ENCODE results near the gene MAGEF1. TPM values are rescaled to one million over a fixed set of nuclear protein-coding genes. Genes with fewer than 3 reads are reported as not detected.

Gene MAGEF1
- total and polyA plus RNA-seq, 9 donors = 28.3 to 48.7 (median 39.7) TPM

GRCh38 chr3:184712248-184713039 lies 580 bp upstream of the MAGEF1 start:
- H3K27ac ChIP-seq = peak overlapping the region; percentile 88 to 89
- no peak for TF ChIP-seq EP300 (IDR thresholded peaks at IDR 0.05)
- TF ChIP-seq POLR2A (IDR thresholded peaks at IDR 0.05) = no peak
- no peak for TF ChIP-seq CTCF (IDR thresholded peaks at IDR 0.05)
- H3K27me3 ChIP-seq = no peaks in the 10 kb centered on the region
- H3K9me3 ChIP-seq = no peaks in the 10 kb centered on the region
- intact Hi-C loops (cut with DNase I) = loop anchor here in 2 of 4 donors (5.0 to 10.0 kb wide), 3 partner anchors 52 to 145 kb away; no protein-coding TSS in a partner anchor
- peaks cover 15% of the 10 kb centered on the region for H3K4me1 ChIP-seq (ENCODE audit: insufficient read depth)
- no peaks in the 10 kb centered on the region for H3K36me3 ChIP-seq
- peak overlapping the region; percentile 68 for H3K4me3 ChIP-seq
- WGBS, 3 donors = 6% methylated on average over 16 of the region's 16 CpGs
- DNase-seq = no peak

GRCh38 chr3:184710870-184711492 lies 883 bp downstream of the MAGEF1 start:
- Histone ChIP-seq H3K4me3 (peak overlapping the region; percentile 68), H3K27me3 (no peaks in the 10 kb centered on the region), H3K9me3 (no peaks in the 10 kb centered on the region), H3K27ac (peak overlapping the region; percentile 88 to 89), H3K4me1 (ENCODE audit: insufficient read depth) (peaks cover 11% of the 10 kb centered on the region), H3K36me3 (no peaks in the 10 kb centered on the region)
- TF ChIP-seq POLR2A (IDR thresholded peaks at IDR 0.05) (no peak), EP300 (IDR thresholded peaks at IDR 0.05) (no peak)
- intact Hi-C loops (cut with DNase I) = loop anchor here in 2 of 4 donors (5.0 to 10.0 kb wide), 3 partner anchors 54 to 144 kb away; no protein-coding TSS in a partner anchor
- DNase-seq = peak in 2 of 5 donors; percentile 31 to 45
- 3 to 5% (median 5%) methylated on average over 18 of the region's 18 CpGs for WGBS, 3 donors

- 97 to 100% (median 99%) methylated on average over 1 of the region's 1 CpG for WGBS, 3 donors
- no peak overlapping the region for H3K4me3 ChIP-seq
- no peak for DNase-seq
- H3K36me3 ChIP-seq = no peaks in the 10 kb centered on the region
- no peaks in the 10 kb centered on the region for H3K27me3 ChIP-seq
- no peak for TF ChIP-seq EP300 (IDR thresholded peaks at IDR 0.05)
- TF ChIP-seq POLR2A (IDR thresholded peaks at IDR 0.05) = no peak
- no peak for TF ChIP-seq CTCF (IDR thresholded peaks at IDR 0.05)
- no peaks in the 10 kb centered on the region for H3K4me1 ChIP-seq (ENCODE audit: insufficient read depth)
- intact Hi-C loops (cut with DNase I) = no loop called here
- no peaks in the 10 kb centered on the region for H3K9me3 ChIP-seq
- no peak overlapping the region for H3K27ac ChIP-seq
Measured at GRCh38 chr3:184703657-184704056, 8.2 kb downstream of the MAGEF1 start.

- TF ChIP-seq POLR2A (IDR thresholded peaks at IDR 0.05) (no peak), CTCF (IDR thresholded peaks at IDR 0.05) (no peak), EP300 (IDR thresholded peaks at IDR 0.05) (no peak)
- no peak for DNase-seq
- intact Hi-C loops (cut with DNase I) = no loop called here
- H3K9me3 ChIP-seq = no peaks in the 10 kb centered on the region
- no peak overlapping the region for H3K27ac ChIP-seq
- no peak overlapping the region for H3K4me3 ChIP-seq
- WGBS, 3 donors = 96 to 99% (median 98%) methylated on average over 2 of the region's 2 CpGs
- H3K27me3 ChIP-seq = no peaks in the 10 kb centered on the region
- no peaks in the 10 kb centered on the region for H3K4me1 ChIP-seq (ENCODE audit: insufficient read depth)
- no peaks in the 10 kb centered on the region for H3K36me3 ChIP-seq
Measured at GRCh38 chr3:184700759-184701158, 11.1 kb downstream of the MAGEF1 start.
